A549 (cell line): Measurements from ENCODE around the gene LMAN1L. TPM values are rescaled to one million over a fixed set of nuclear protein-coding genes. Genes with fewer than 3 reads are reported as not detected.
A peak's percentile ranks its signal among the peaks of the same experiment; 100 is the strongest.

ENCODE experiments used
- ATAC-seq, 2 experiments: fragments of 200-7000 bp in 1 of 2; fragments of >200 bp in 1 of 2; cut with Nextera tagmentation in 1 of 2; cut with Tn5 transposase in 1 of 2; 3 replicates each; pipeline versions ENCODE4 v1.8.0 to v1.9.1; 2018 to 2020; ENCODE audit warnings: mild to moderate bottlenecking in 1 of 2, moderate library complexity in 1 of 2
- CTCF ChIA-PET: fragments of 300-600 bp; sonication (Branson Sonifier 250); formaldehyde crosslinking; extraction: SDS; loops from one replicate; lab custom pipeline; 2021; ENCODE audit warnings: antibody characterized with exemption, inconsistent platforms; lab: Yijun Ruan, JAX
- POLR2A ChIA-PET: fragments of 350-600 bp; formaldehyde crosslinking; extraction: SDS; loops from one replicate; lab custom pipeline; 2021; ENCODE audit warnings: antibody characterized with exemption, inconsistent platforms; lab: Yijun Ruan, JAX
- DNase-seq, 2 experiments: peaks; one replicate each; pipeline versions ENCODE4 v3.0.0 to v3.0.0-alpha.2; 2011 to 2016; ENCODE audit warnings: low read depth in 1 of 2, low spot score in 1 of 2
- FAIRE-seq: peaks from 2 replicates; lab custom pipeline; 2011; peaks lifted over from hg19 to GRCh38; lab: Jason Lieb, UNC
- H3K27ac ChIP-seq, 2 experiments: fragments of >200 bp; sonication (Bioruptor Twin); formaldehyde crosslinking; 3 replicates each; pipeline ENCODE4 v1.5.1; 2016 to 2017
- H3K4me1 ChIP-seq: fragments of >200 bp; sonication (Bioruptor Twin); formaldehyde crosslinking; 3 replicates; pipeline ENCODE4 v1.6.1; 2016
- H3K4me2 ChIP-seq: fragments of >200 bp; sonication (Bioruptor Twin); formaldehyde crosslinking; 3 replicates; pipeline ENCODE4 v1.6.1; 2016
- H3K4me3 ChIP-seq: fragments of >200 bp; sonication (Bioruptor Twin); formaldehyde crosslinking; 3 replicates; pipeline ENCODE4 v1.5.1; 2016
- H3K9me3 ChIP-seq: fragments of >200 bp; sonication (Bioruptor Twin); formaldehyde crosslinking; 3 replicates; pipeline ENCODE4 v1.6.1; 2016
- BHLHE40 ChIP-seq: IDR thresholded peaks from 2 replicates; pipeline ENCODE4 v1.6.1; 2012; ENCODE audit warnings: low read depth, low read length, inconsistent platforms
- CBX2 ChIP-seq: fragments of 200-600 bp; sonication (generic); IDR thresholded peaks from 2 replicates; pipeline ENCODE4 v1.6.1; 2016; ENCODE audit warnings: low read depth, mild to moderate bottlenecking, borderline replicate concordance
- FOSL2 ChIP-seq, 2 experiments: fragments of 450-650 bp in 1 of 2; fragments of >200 bp in 1 of 2; sonication (Bioruptor Twin) in 1 of 2; formaldehyde crosslinking; IDR thresholded peaks; 2 replicates each; pipeline versions ENCODE4 v1.5.0 to v1.6.1; 2016 to 2020; ENCODE audit warnings: mild to moderate bottlenecking in 1 of 2, moderate library complexity in 1 of 2
- HDAC2 ChIP-seq: fragments of 200-600 bp; sonication (generic); IDR thresholded peaks from 2 replicates; pipeline ENCODE4 v1.6.1; 2016
- HOXB13 ChIP-seq: fragments of 250-450 bp; sonication (Bioruptor Pico); IDR thresholded peaks from 2 replicates; pipeline ENCODE4 v1.5.0; 2020; ENCODE audit warnings: low read depth, mild to moderate bottlenecking, moderate library complexity
- KDM5A ChIP-seq: fragments of 200-600 bp; sonication (generic); IDR thresholded peaks from 2 replicates; pipeline ENCODE4 v1.6.1; 2016; ENCODE audit warnings: antibody characterized with exemption, mild to moderate bottlenecking
- MAFK ChIP-seq: fragments of 450-650 bp; IDR thresholded peaks from 2 replicates; pipeline ENCODE4 v1.6.1; 2014; ENCODE audit not compliant: partially characterized antibody
- NR3C1 ChIP-seq: fragments of >200 bp; sonication (Bioruptor Twin); formaldehyde crosslinking; IDR thresholded peaks from 3 replicates; pipeline ENCODE4 v1.6.1; 2017
- PHF8 ChIP-seq: fragments of 200-600 bp; sonication (generic); IDR thresholded peaks from 2 replicates; pipeline ENCODE4 v1.6.1; 2016; ENCODE audit warnings: low read depth, mild to moderate bottlenecking, antibody characterized with exemption, moderate library complexity, borderline replicate concordance
- POLR2A ChIP-seq: IDR thresholded peaks from 2 replicates; pipeline ENCODE4 v1.6.1; 2012; ENCODE audit warnings: mild to moderate bottlenecking, low read length
- POLR2AphosphoS2 ChIP-seq: conservative IDR thresholded peaks from 2 replicates; pipeline ENCODE4 v1.6.1; 2012; ENCODE audit warnings: low read length, improper control_type of control experiment, inconsistent platforms
- RAD21 ChIP-seq, 2 experiments: fragments of >200 bp in 1 of 2; sonication (Bioruptor Twin) in 1 of 2; formaldehyde crosslinking in 1 of 2; IDR thresholded peaks in 1 of 2; conservative IDR thresholded peaks in 1 of 2; 2 replicates in 1 of 2; 3 replicates in 1 of 2; pipeline ENCODE4 v1.6.1; 2012 to 2018; ENCODE audit warnings: inconsistent platforms in 1 of 2
- RARB ChIP-seq: fragments of 250-450 bp; sonication (Bioruptor Pico); IDR thresholded peaks from 2 replicates; pipeline ENCODE4 v1.8.0; 2021; ENCODE audit warnings: mild to moderate bottlenecking, moderate library complexity
- RCOR1 ChIP-seq: fragments of 150-350 bp; IDR thresholded peaks from 2 replicates; pipeline ENCODE4 v1.6.1; 2014; ENCODE audit warnings: antibody characterized with exemption, low read length, low read depth
- RNF2 ChIP-seq: fragments of 200-600 bp; sonication (generic); IDR thresholded peaks from 2 replicates; pipeline ENCODE4 v1.6.1; 2016; ENCODE audit warnings: low read depth, mild to moderate bottlenecking, antibody characterized with exemption, moderate library complexity, borderline replicate concordance
- SMC3 ChIP-seq: fragments of >200 bp; sonication (Bioruptor Twin); formaldehyde crosslinking; IDR thresholded peaks from 3 replicates; pipeline ENCODE4 v1.6.1; 2018; ENCODE audit warnings: inconsistent platforms
- TFCP2L1 ChIP-seq: fragments of 250-450 bp; sonication (Bioruptor Pico); IDR thresholded peaks from 2 replicates; pipeline ENCODE4 v1.5.0; 2021; ENCODE audit warnings: mild to moderate bottlenecking
- TP53 ChIP-seq: fragments of 250-450 bp; sonication (Bioruptor Pico); IDR thresholded peaks from 2 replicates; pipeline ENCODE4 v1.5.0; 2021; ENCODE audit warnings: mild to moderate bottlenecking, moderate library complexity
- ZC3H11A ChIP-seq: fragments of 450-650 bp; IDR thresholded peaks from 2 replicates; pipeline ENCODE4 v1.6.1; 2014; ENCODE audit warnings: antibody characterized with exemption, mild to moderate bottlenecking
- ZNF302 ChIP-seq: fragments of 250-450 bp; sonication (Bioruptor Pico); IDR thresholded peaks from 2 replicates; pipeline ENCODE4 v1.9.0; 2021; ENCODE audit warnings: inconsistent platforms, mild to moderate bottlenecking, moderate library complexity
- ZSCAN20 ChIP-seq: fragments of 250-450 bp; sonication (Bioruptor Pico); IDR thresholded peaks from 2 replicates; pipeline ENCODE4 v1.8.0; 2022; ENCODE audit warnings: mild to moderate bottlenecking, moderate library complexity
- WGBS: methylation state at CpG from one replicate; pipeline ENCODE4 v1.1.6; 2017; ENCODE audit errors: missing lambda C conversion rate; 5-methylcytosine and 5-hydroxymethylcytosine counted together
- polyA plus RNA-seq, 4 experiments: library from polyadenylated mRNA; depleted of rRNA in 3 of 4; stranded (reverse); fragments of >200 nt; fragmentation: RNase III in 1 of 4; extraction: RNeasy Plus Mini Kit Qiagen cat#74134 plus additional on column Dnase treatment in 1 of 4; gene quantifications; 2 replicates in 3 of 4; 3 replicates in 1 of 4; pipeline ENCODE4 v1.2.3, GENCODE V29; 2011 to 2017
- TF ChIP-seq, protein P1 (sequence below): fragments of 150-350 bp; IDR thresholded peaks from 2 replicates; pipeline ENCODE4 v1.6.1; 2014; ENCODE audit warnings: low read depth, mild to moderate bottlenecking, low read length
- TF ChIP-seq, protein P2 (sequence below): IDR thresholded peaks from 2 replicates; pipeline ENCODE4 v1.6.1; 2012

The LMAN1L gene
- polyA plus RNA-seq, 2 of the 4 experiments (the other 2 are of a cell fraction) = not detected

GRCh38 chr15:74783072-74783807, 29.4 kb upstream of the LMAN1L start:
- peak in 1 of 2 experiments; percentile 13; a peak in 3 of 6 replicates for ATAC-seq
- TF ChIP-seq RNF2 = no peak
- no peak for TF ChIP-seq HOXB13 (CRISPR knock-in tag)
- TF ChIP-seq POLR2A = no peak
- TF ChIP-seq, all 56 proteins: peak for 0
- DNase-seq (no peak), FAIRE-seq (no peak)
- Histone ChIP-seq H3K4me2 (peak overlapping the region; percentile 97), H3K4me1 (peaks cover 22% of the 10 kb centered on the region), H3K27ac (peak overlapping the region; percentile 97 to 98; a peak in 5 of 6 replicates), H3K4me3 (peak overlapping the region; percentile 97), H3K9me3 (no peaks in the 10 kb centered on the region)
- POLR2A ChIA-PET = interaction anchor here (0.9 kb wide), 1 partner anchor 123 kb away, joined by 3 read pairs; the partner anchor contains the start of gene FAM219B
- CTCF ChIA-PET = interaction anchor here (0.9 to 65.6 kb wide), 4 partner anchors 13 to 407 kb away, joined by 4 to 1908 read pairs (median 131); partner anchors contain the start of genes CPLX3, LMAN1L and ULK3
- 48% methylated on average over 12 of the region's 13 CpGs for WGBS

DNA sequence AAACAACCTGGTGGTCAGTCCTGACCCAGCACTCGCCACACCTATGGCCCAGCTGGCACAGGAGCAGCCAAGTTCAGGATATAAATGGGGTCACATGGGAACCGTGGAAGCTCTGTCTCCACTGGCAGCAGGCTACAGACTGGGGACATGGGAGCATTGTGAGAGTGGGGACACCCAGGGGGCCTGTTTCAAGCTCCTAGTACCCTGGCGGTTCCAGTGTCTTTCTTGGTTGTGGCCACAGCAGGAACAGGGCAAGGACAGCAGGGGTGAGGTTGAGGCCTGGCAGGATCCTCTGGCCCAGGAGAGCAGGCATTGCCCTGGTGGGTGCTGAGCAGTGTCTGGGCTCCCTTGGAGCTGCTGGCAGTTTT, 28.8 kb upstream of the LMAN1L start:
- FAIRE-seq = no peak

GRCh38 chr15:74784426-74785193, 28.0 kb upstream of the LMAN1L start:
- ChIA-PET CTCF (interaction anchor here (1.0 to 65.6 kb wide), 4 partner anchors 14 to 166 kb away, joined by 3 to 1908 read pairs (median 131); partner anchors contain the start of genes CPLX3, LMAN1L and ULK3), POLR2A (no interaction called here)
- peak overlapping the region; percentile 97; the same call in 2 of the 3 replicates for H3K4me2 ChIP-seq
- H3K27ac ChIP-seq = no peak overlapping the region; a peak in 1 of 6 replicates
- H3K4me1 ChIP-seq = peaks cover 30% of the 10 kb centered on the region
- DNase-seq (no peak), FAIRE-seq (no peak), ATAC-seq (no peak)
- H3K9me3 ChIP-seq = no peaks in the 10 kb centered on the region
- WGBS = 90% methylated on average over 8 of the region's 8 CpGs
- H3K4me3 ChIP-seq = no peak overlapping the region
- TF ChIP-seq HDAC2 = no peak
- no peak for TF ChIP-seq RCOR1
- no peak for TF ChIP-seq POLR2AphosphoS2
- no peak for TF ChIP-seq RARB (CRISPR knock-in tag)
- TF ChIP-seq SMC3 = no peak

More for the DNA sequence above, 28.8 kb upstream of the LMAN1L start:
- ATAC-seq (no peak), DNase-seq (no peak)
- WGBS = 94% methylated on average over 3 of the region's 3 CpGs
- Histone ChIP-seq H3K4me3 (peak overlapping the region; percentile 97; the same call in 2 of the 3 replicates), H3K9me3 (no peaks in the 10 kb centered on the region), H3K27ac (peak overlapping the region in 1 of 2 experiments; percentile 97; a peak in 3 of 6 replicates), H3K4me2 (peak overlapping the region; percentile 97), H3K4me1 (peaks cover 22% of the 10 kb centered on the region)
- TF ChIP-seq, protein P1, sequence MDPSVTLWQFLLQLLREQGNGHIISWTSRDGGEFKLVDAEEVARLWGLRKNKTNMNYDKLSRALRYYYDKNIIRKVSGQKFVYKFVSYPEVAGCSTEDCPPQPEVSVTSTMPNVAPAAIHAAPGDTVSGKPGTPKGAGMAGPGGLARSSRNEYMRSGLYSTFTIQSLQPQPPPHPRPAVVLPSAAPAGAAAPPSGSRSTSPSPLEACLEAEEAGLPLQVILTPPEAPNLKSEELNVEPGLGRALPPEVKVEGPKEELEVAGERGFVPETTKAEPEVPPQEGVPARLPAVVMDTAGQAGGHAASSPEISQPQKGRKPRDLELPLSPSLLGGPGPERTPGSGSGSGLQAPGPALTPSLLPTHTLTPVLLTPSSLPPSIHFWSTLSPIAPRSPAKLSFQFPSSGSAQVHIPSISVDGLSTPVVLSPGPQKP = no peak
- no peak for TF ChIP-seq MAFK
- TF ChIP-seq ZC3H11A = no peak
- no peak for TF ChIP-seq BHLHE40
- TF ChIP-seq PHF8 = no peak
- TF ChIP-seq FOSL2 (IDR thresholded peaks at IDR 0.05) = no peak
- no peak for TF ChIP-seq FOSL2 (CRISPR knock-in tag; IDR thresholded peaks at IDR 0.05)
- no peak for TF ChIP-seq ZNF302 (CRISPR knock-in tag)
- TF ChIP-seq KDM5A = no peak
- no peak for TF ChIP-seq NR3C1
- TF ChIP-seq CBX2 = no peak
- no peak for TF ChIP-seq TP53 (CRISPR knock-in tag)
- no peak for TF ChIP-seq HOXB13 (CRISPR knock-in tag)
- TF ChIP-seq ZSCAN20 (CRISPR knock-in tag) = no peak
- no peak for TF ChIP-seq TFCP2L1 (CRISPR knock-in tag)
- TF ChIP-seq RAD21 (conservative IDR thresholded peaks at IDR 0.05 in 1 of 2, IDR thresholded peaks at IDR 0.05 in 1 of 2) = no peak
- TF ChIP-seq, protein P2, sequence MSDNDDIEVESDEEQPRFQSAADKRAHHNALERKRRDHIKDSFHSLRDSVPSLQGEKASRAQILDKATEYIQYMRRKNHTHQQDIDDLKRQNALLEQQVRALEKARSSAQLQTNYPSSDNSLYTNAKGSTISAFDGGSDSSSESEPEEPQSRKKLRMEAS = no peak
- ChIA-PET POLR2A (no interaction called here), CTCF (interaction anchor here (0.9 to 65.6 kb wide), 5 partner anchors 13 to 408 kb away, joined by 3 to 1908 read pairs (median 24); partner anchors contain the start of genes CPLX3, LMAN1L and ULK3)
